DND-41 (cell line): ENCODE measurements around the gene SEC24D.

Experiments used
- ATAC-seq: fragments of 200-7000 bp; cut with Tn5 transposase; 3 replicates; pipeline ENCODE4 v1.9.1; 2021; ENCODE audit warnings: low read depth; ENCODE audit not compliant: insufficient read depth
- DNase-seq: peaks from one replicate; pipeline ENCODE4 v3.0.0-alpha.2; 2020
- H2AFZ ChIP-seq: 2 replicates; pipeline ENCODE4 v1.6.0; 2012; ENCODE audit warnings: low read depth, low read length
- H3K27ac ChIP-seq: 2 replicates; pipeline ENCODE4 v1.5.1; 2012; ENCODE audit warnings: low read length, inconsistent platforms
- H3K27me3 ChIP-seq: fragments of 200-600 bp; sonication (generic); 2 replicates; pipeline ENCODE4 v1.6.0; 2012; ENCODE audit warnings: low read length, mild to moderate bottlenecking, inconsistent platforms; ENCODE audit not compliant: insufficient read depth, poor library complexity
- H3K36me3 ChIP-seq: 2 replicates; pipeline ENCODE4 v1.5.1; 2012; ENCODE audit warnings: low read length, inconsistent platforms; ENCODE audit not compliant: insufficient read depth
- H3K4me1 ChIP-seq: 2 replicates; pipeline ENCODE4 v1.5.1; 2012; ENCODE audit warnings: mild to moderate bottlenecking, low read length; ENCODE audit not compliant: insufficient read depth
- H3K4me2 ChIP-seq: 2 replicates; pipeline ENCODE4 v1.6.0; 2012; ENCODE audit warnings: mild to moderate bottlenecking, moderate library complexity, low read length, inconsistent platforms; ENCODE audit not compliant: insufficient read depth
- H3K4me3 ChIP-seq, 2 experiments: fragments of 200-600 bp in 1 of 2; shearing (Covaris generic) in 1 of 2; 2 replicates each; pipeline ENCODE4 v1.5.1; 2012 to 2016; ENCODE audit warnings: inconsistent platforms in 2 of 2, low read length in 2 of 2, mild to moderate bottlenecking in 2 of 2, low read depth in 1 of 2, moderate library complexity in 1 of 2
- H3K79me2 ChIP-seq: 2 replicates; pipeline ENCODE4 v1.6.0; 2012; ENCODE audit warnings: low read length, inconsistent platforms; ENCODE audit not compliant: insufficient read depth
- H3K9ac ChIP-seq: 2 replicates; pipeline ENCODE4 v1.6.0; 2012; ENCODE audit warnings: low read depth, mild to moderate bottlenecking, inconsistent platforms, low read length, moderate library complexity
- H3K9me3 ChIP-seq: 2 replicates; pipeline ENCODE4 v1.5.1; 2012; ENCODE audit warnings: low read length, moderate library complexity, mild to moderate bottlenecking, inconsistent platforms; ENCODE audit not compliant: insufficient read depth, severe bottlenecking
- H4K20me1 ChIP-seq: 2 replicates; pipeline ENCODE4 v1.6.0; 2012; ENCODE audit warnings: low read length; ENCODE audit not compliant: insufficient read depth
- CTCF ChIP-seq: IDR thresholded peaks from 2 replicates; pipeline ENCODE4 v1.5.1; 2012; ENCODE audit warnings: borderline replicate concordance, low read length, moderate library complexity, mild to moderate bottlenecking; ENCODE audit not compliant: poor library complexity, severe bottlenecking; ENCODE audit errors: extremely low read depth
- EZH2 ChIP-seq: IDR thresholded peaks from 3 replicates; pipeline ENCODE4 v1.6.1; 2012; ENCODE audit warnings: borderline replicate concordance, low read depth, mild to moderate bottlenecking, moderate library complexity, low read length, inconsistent platforms; ENCODE audit not compliant: severe bottlenecking

The SEC24D gene

GRCh38 chr4:118774989-118775388 is 60.9 kb downstream of the SEC24D start:
- Histone ChIP-seq H3K27me3 (no peaks in the 10 kb centered on the region), H3K9me3 (no peaks in the 10 kb centered on the region), H3K79me2 (no peaks in the 10 kb centered on the region), H3K27ac (no peak overlapping the region), H3K4me2 (no peak overlapping the region), H3K4me3 (no peak overlapping the region), H4K20me1 (no peaks in the 10 kb centered on the region), H2AFZ (no peak overlapping the region), H3K36me3 (no peaks in the 10 kb centered on the region), H3K4me1 (no peaks in the 10 kb centered on the region), H3K9ac (no peak overlapping the region)
- ATAC-seq (no peak), DNase-seq (no peak)
- TF ChIP-seq EZH2 (no peak), CTCF (no peak)

GRCh38 chr4:118774321-118774720 is 61.6 kb downstream of the SEC24D start:
- Histone ChIP-seq H3K9ac (no peak overlapping the region), H3K27me3 (no peaks in the 10 kb centered on the region), H3K9me3 (no peaks in the 10 kb centered on the region), H3K4me2 (no peak overlapping the region), H3K4me1 (no peaks in the 10 kb centered on the region), H3K27ac (no peak overlapping the region), H3K79me2 (no peaks in the 10 kb centered on the region), H3K4me3 (no peak overlapping the region), H2AFZ (no peak overlapping the region), H4K20me1 (no peaks in the 10 kb centered on the region), H3K36me3 (no peaks in the 10 kb centered on the region; the same call in 1 of the 2 replicates)
- TF ChIP-seq EZH2 = no peak
- TF ChIP-seq CTCF = no peak
- ATAC-seq (no peak), DNase-seq (no peak)

- H3K4me3 ChIP-seq = no peak overlapping the region
- H3K27me3 ChIP-seq = no peaks in the 10 kb centered on the region
- H3K36me3 ChIP-seq = peaks cover 4% of the 10 kb centered on the region; the same call in 1 of the 2 replicates
- H3K4me2 ChIP-seq = no peak overlapping the region
- DNase-seq (no peak), ATAC-seq (no peak)
- TF ChIP-seq EZH2 (no peak), CTCF (no peak)
- no peak overlapping the region for H3K9ac ChIP-seq
- no peaks in the 10 kb centered on the region for H3K4me1 ChIP-seq
- H2AFZ ChIP-seq = no peak overlapping the region
- no peaks in the 10 kb centered on the region for H4K20me1 ChIP-seq
- no peak overlapping the region for H3K27ac ChIP-seq
- H3K79me2 ChIP-seq = no peaks in the 10 kb centered on the region
- H3K9me3 ChIP-seq = no peaks in the 10 kb centered on the region
Measured at GRCh38 chr4:118773429-118773792, 62.5 kb downstream of the SEC24D start.
